ENCODE data around the gene SCD. TPM values are rescaled to one million over a fixed set of nuclear protein-coding genes. Genes with fewer than 3 reads are reported as not detected.

The SCD gene
- total and polyA plus RNA-seq, 4 experiments from 2014 or later: 0.61 to 1.4 (median 0.88) TPM

GRCh38 chr10:100355086-100355485 lies 8.1 kb downstream of the SCD start:
- Histone ChIP-seq H3K4me1 (ENCODE audit: insufficient read depth, low read length) (no peaks in the 10 kb centered on the region), H3K27me3 (ENCODE audit: insufficient read depth, low read length) (no peaks in the 10 kb centered on the region), H3K9me3 (ENCODE audit: control insufficient read depth in 1 of 2, low read length in 2 of 2) (no peaks in the 10 kb centered on the region), H3K36me3 (ENCODE audit: insufficient read depth, low read length) (no peaks in the 10 kb centered on the region), H3K4me3 (ENCODE audit: low read length in 2 of 2) (no peak overlapping the region), H3K27ac (ENCODE audit: low read depth, low read length) (no peak overlapping the region)
- Mint-ChIP-seq H3K4me1 (peaks cover 0 to 10% (median 6%) of the 10 kb centered on the region in 4 donors), H3K4me3 (no peak overlapping the region), H3K27ac (no peak overlapping the region), H3K27me3 (no peaks in the 10 kb centered on the region), H3K9me3 (no peaks in the 10 kb centered on the region), H3K36me3 (peaks cover 0 to 2% of the 10 kb centered on the region in 2 donors)
- ChIA-PET CTCF (ENCODE audit: partially characterized antibody) (interaction anchor here (1.3 to 1.6 kb wide), 2 partner anchors 19 to 154 kb away, joined by 4 to 7 read pairs; no protein-coding TSS in a partner anchor), POLR2A (ENCODE audit: partially characterized antibody) (no interaction called here)
- DNase-seq: no peak
- intact Hi-C loops (cut with micrococcal nuclease): no loop called here

GRCh38 chr10:100356067-100357017 lies 9.3 kb downstream of the SCD start:
- H3K4me3 Mint-ChIP-seq: no peak overlapping the region

GRCh38 chr10:100357059-100357858 lies 10.2 kb downstream of the SCD start:
- Histone ChIP-seq H3K4me1 (ENCODE audit: insufficient read depth, low read length) (no peaks in the 10 kb centered on the region), H3K36me3 (ENCODE audit: insufficient read depth, low read length) (no peaks in the 10 kb centered on the region), H3K9me3 (ENCODE audit: control insufficient read depth in 1 of 2, low read length in 2 of 2) (no peaks in the 10 kb centered on the region), H3K27me3 (ENCODE audit: insufficient read depth, low read length) (no peaks in the 10 kb centered on the region), H3K4me3 (ENCODE audit: low read length in 2 of 2) (no peak overlapping the region), H3K27ac (ENCODE audit: low read depth, low read length) (no peak overlapping the region)
- H3K4me1 Mint-ChIP-seq: peaks cover 0 to 7% (median 6%) of the 10 kb centered on the region in 4 donors
- peak overlapping the region in 3 of 7 donors; percentile 43 to 81 (median 63) for H3K27ac Mint-ChIP-seq
- H3K9me3 Mint-ChIP-seq: no peaks in the 10 kb centered on the region
- ChIA-PET POLR2A (ENCODE audit: partially characterized antibody) (no interaction called here), CTCF (ENCODE audit: partially characterized antibody) (no interaction called here)
- no peak for DNase-seq
- H3K4me3 Mint-ChIP-seq: no peak overlapping the region
- intact Hi-C loops (cut with micrococcal nuclease): no loop called here
- H3K36me3 Mint-ChIP-seq: peaks cover 0 to 3% of the 10 kb centered on the region in 2 donors
- no peaks in the 10 kb centered on the region for H3K27me3 Mint-ChIP-seq

More at GRCh38 chr10:100356067-100357017, 9.3 kb downstream of the SCD start:
- Histone ChIP-seq H3K4me3 (ENCODE audit: low read length in 2 of 2) (no peak overlapping the region), H3K4me1 (ENCODE audit: insufficient read depth, low read length) (no peaks in the 10 kb centered on the region), H3K9me3 (ENCODE audit: control insufficient read depth in 1 of 2, low read length in 2 of 2) (no peaks in the 10 kb centered on the region), H3K27me3 (ENCODE audit: insufficient read depth, low read length) (no peaks in the 10 kb centered on the region), H3K27ac (ENCODE audit: low read depth, low read length) (no peak overlapping the region), H3K36me3 (ENCODE audit: insufficient read depth, low read length) (no peaks in the 10 kb centered on the region)
- ChIA-PET POLR2A (ENCODE audit: partially characterized antibody) (no interaction called here), CTCF (ENCODE audit: partially characterized antibody) (interaction anchor here (1.3 kb wide), 1 partner anchor 153 kb away, joined by 4 read pairs; no protein-coding TSS in a partner anchor)
- H3K27ac Mint-ChIP-seq: no peak overlapping the region
- peaks cover 0 to 7% (median 6%) of the 10 kb centered on the region in 4 donors for H3K4me1 Mint-ChIP-seq
- DNase-seq: no peak
- no peaks in the 10 kb centered on the region for H3K27me3 Mint-ChIP-seq
- no peaks in the 10 kb centered on the region for H3K9me3 Mint-ChIP-seq
- H3K36me3 Mint-ChIP-seq: peaks cover 0 to 3% of the 10 kb centered on the region in 2 donors
- intact Hi-C loops (cut with micrococcal nuclease): no loop called here

- H3K36me3 Mint-ChIP-seq: peaks cover 0 to 3% of the 10 kb centered on the region in 2 donors
- H3K4me3 Mint-ChIP-seq: no peak overlapping the region
- Histone ChIP-seq H3K27ac (ENCODE audit: low read depth, low read length) (no peak overlapping the region), H3K27me3 (ENCODE audit: insufficient read depth, low read length) (no peaks in the 10 kb centered on the region), H3K4me3 (ENCODE audit: low read length in 2 of 2) (no peak overlapping the region), H3K4me1 (ENCODE audit: insufficient read depth, low read length) (no peaks in the 10 kb centered on the region), H3K9me3 (ENCODE audit: control insufficient read depth in 1 of 2, low read length in 2 of 2) (no peaks in the 10 kb centered on the region), H3K36me3 (ENCODE audit: insufficient read depth, low read length) (no peaks in the 10 kb centered on the region)
- H3K9me3 Mint-ChIP-seq: no peaks in the 10 kb centered on the region
- peak overlapping the region in 3 of 7 donors; percentile 31 to 63 (median 58) for H3K27ac Mint-ChIP-seq
- intact Hi-C loops (cut with micrococcal nuclease): no loop called here
- peaks cover 0 to 7% (median 6%) of the 10 kb centered on the region in 4 donors for H3K4me1 Mint-ChIP-seq
- CTCF ChIA-PET (ENCODE audit: partially characterized antibody): interaction anchor here (0.8 kb wide), 1 partner anchor 10 kb away, joined by 3 read pairs; no protein-coding TSS in a partner anchor
- POLR2A ChIA-PET (ENCODE audit: partially characterized antibody): no interaction called here
- H3K27me3 Mint-ChIP-seq: no peaks in the 10 kb centered on the region
- DNase-seq: no peak
Observed at GRCh38 chr10:100359030-100359432, 12.0 kb downstream of the SCD start.

GRCh38 chr10:100359529-100360150 lies 12.6 kb downstream of the SCD start:
- no peaks in the 10 kb centered on the region for H3K9me3 Mint-ChIP-seq
- no peak overlapping the region for H3K4me3 Mint-ChIP-seq
- H3K36me3 Mint-ChIP-seq: peaks cover 0 to 3% of the 10 kb centered on the region in 2 donors

GRCh38 chr10:100360234-100360633 lies 13.2 kb downstream of the SCD start:
- POLR2A ChIA-PET (ENCODE audit: partially characterized antibody): no interaction called here
- Histone ChIP-seq H3K4me1 (ENCODE audit: insufficient read depth, low read length) (no peaks in the 10 kb centered on the region), H3K4me3 (ENCODE audit: low read length in 2 of 2) (no peak overlapping the region), H3K36me3 (ENCODE audit: insufficient read depth, low read length) (no peaks in the 10 kb centered on the region), H3K27me3 (ENCODE audit: insufficient read depth, low read length) (no peaks in the 10 kb centered on the region), H3K27ac (ENCODE audit: low read depth, low read length) (no peak overlapping the region), H3K9me3 (ENCODE audit: control insufficient read depth in 1 of 2, low read length in 2 of 2) (no peaks in the 10 kb centered on the region)
- no peak for DNase-seq
- Mint-ChIP-seq H3K27ac (no peak overlapping the region), H3K9me3 (no peaks in the 10 kb centered on the region), H3K36me3 (peaks cover 0 to 3% of the 10 kb centered on the region in 2 donors), H3K4me3 (no peak overlapping the region), H3K27me3 (no peaks in the 10 kb centered on the region), H3K4me1 (peaks cover 0 to 7% (median 6%) of the 10 kb centered on the region in 4 donors)
- intact Hi-C loops (cut with micrococcal nuclease): no loop called here
- CTCF ChIA-PET (ENCODE audit: partially characterized antibody): no interaction called here

More at GRCh38 chr10:100359529-100360150, 12.6 kb downstream of the SCD start:
- Histone ChIP-seq H3K27ac (ENCODE audit: low read depth, low read length) (no peak overlapping the region), H3K36me3 (ENCODE audit: insufficient read depth, low read length) (no peaks in the 10 kb centered on the region), H3K4me3 (ENCODE audit: low read length in 2 of 2) (no peak overlapping the region), H3K4me1 (ENCODE audit: insufficient read depth, low read length) (no peaks in the 10 kb centered on the region), H3K9me3 (ENCODE audit: control insufficient read depth in 1 of 2, low read length in 2 of 2) (no peaks in the 10 kb centered on the region), H3K27me3 (ENCODE audit: insufficient read depth, low read length) (no peaks in the 10 kb centered on the region)
- DNase-seq: no peak
- ChIA-PET POLR2A (ENCODE audit: partially characterized antibody) (no interaction called here), CTCF (ENCODE audit: partially characterized antibody) (no interaction called here)
- intact Hi-C loops (cut with micrococcal nuclease): no loop called here
- peaks cover 0 to 7% (median 6%) of the 10 kb centered on the region in 4 donors for H3K4me1 Mint-ChIP-seq
- peak overlapping the region in 1 of 7 donors; percentile 58 for H3K27ac Mint-ChIP-seq
- H3K27me3 Mint-ChIP-seq: no peaks in the 10 kb centered on the region

Data from CD4-positive, alpha-beta memory T cell (primary cell).